AG04450 (cell line): ENCODE data around the gene PRPF18. TPM values are rescaled to one million over a fixed set of nuclear protein-coding genes. Genes with fewer than 3 reads are reported as not detected.

Experiments
- CTCF ChIA-PET: fragments of 300-600, 350-600 bp; formaldehyde crosslinking; extraction: SDS; loops from one replicate; lab custom pipeline; 2022; ENCODE audit warnings: antibody characterized with exemption, inconsistent platforms; lab: Charles Lee
- POLR2A ChIA-PET: fragments of 350-600 bp; formaldehyde crosslinking; extraction: SDS; loops from one replicate; lab custom pipeline; 2021; ENCODE audit warnings: antibody characterized with exemption, inconsistent platforms; lab: Yijun Ruan, JAX
- DNase-seq: peaks from one replicate; pipeline ENCODE4 v3.0.0-alpha.2; 2011; ENCODE audit warnings: low read depth, low spot score
- H3K27ac ChIP-seq: one replicate; pipeline ENCODE4 v1.5.1; 2012; ENCODE audit warnings: low read depth, low read length, control low read depth
- H3K27me3 ChIP-seq: one replicate; pipeline ENCODE4 v1.6.0; 2012; ENCODE audit warnings: low read length; ENCODE audit not compliant: control insufficient read depth, insufficient read depth
- H3K4me3 ChIP-seq: 2 replicates; pipeline ENCODE4 v1.5.1; 2011; ENCODE audit warnings: mild to moderate bottlenecking, low read depth, low read length, control low read depth
- H3K9me3 ChIP-seq: 2 replicates; pipeline ENCODE4 v1.5.1; 2012; ENCODE audit warnings: low read length; ENCODE audit not compliant: control insufficient read depth, insufficient read depth
- polyA plus RNA-seq: library from polyadenylated mRNA; depleted of rRNA; stranded (reverse); fragments of >200 nt; gene quantifications from 2 replicates; pipeline ENCODE4 v1.2.3, GENCODE V29; 2011
- TF ChIP-seq, protein P1 (sequence below): IDR thresholded peaks from 2 replicates; pipeline ENCODE4 v1.5.1; 2011; ENCODE audit warnings: low read depth, low read length, control low read depth, inconsistent platforms

The PRPF18 gene
- polyA plus RNA-seq, 1 experiment = 25.4 TPM

DNA sequence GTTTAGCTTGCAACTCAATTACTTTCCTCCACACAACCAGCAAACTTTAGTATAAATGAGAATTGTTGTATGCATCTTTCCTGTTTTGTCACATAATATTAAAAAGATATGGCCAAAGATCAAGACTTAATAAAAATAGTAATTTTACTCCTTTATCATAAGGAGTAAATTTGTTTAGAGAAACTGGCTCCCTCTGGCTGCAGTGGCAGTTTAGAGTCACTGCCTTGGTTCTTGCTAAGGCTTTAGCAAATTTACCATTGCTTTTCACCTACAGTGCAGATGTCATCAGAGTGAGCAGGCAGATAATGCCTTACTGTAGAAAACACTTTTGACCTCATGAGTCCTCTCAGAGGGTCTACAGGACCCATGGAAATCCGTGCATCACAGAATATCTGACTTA is 2.6 kb downstream of the PRPF18 start:
- no peak overlapping the region for H3K4me3 ChIP-seq
- H3K9me3 ChIP-seq = no peaks in the 10 kb centered on the region
- ChIA-PET CTCF (interaction anchor here (1.2 kb wide), 1 partner anchor 217 kb away, joined by 4 read pairs; no protein-coding TSS in a partner anchor), POLR2A (no interaction called here)
- no peak overlapping the region for H3K27ac ChIP-seq
- TF ChIP-seq, protein P1, sequence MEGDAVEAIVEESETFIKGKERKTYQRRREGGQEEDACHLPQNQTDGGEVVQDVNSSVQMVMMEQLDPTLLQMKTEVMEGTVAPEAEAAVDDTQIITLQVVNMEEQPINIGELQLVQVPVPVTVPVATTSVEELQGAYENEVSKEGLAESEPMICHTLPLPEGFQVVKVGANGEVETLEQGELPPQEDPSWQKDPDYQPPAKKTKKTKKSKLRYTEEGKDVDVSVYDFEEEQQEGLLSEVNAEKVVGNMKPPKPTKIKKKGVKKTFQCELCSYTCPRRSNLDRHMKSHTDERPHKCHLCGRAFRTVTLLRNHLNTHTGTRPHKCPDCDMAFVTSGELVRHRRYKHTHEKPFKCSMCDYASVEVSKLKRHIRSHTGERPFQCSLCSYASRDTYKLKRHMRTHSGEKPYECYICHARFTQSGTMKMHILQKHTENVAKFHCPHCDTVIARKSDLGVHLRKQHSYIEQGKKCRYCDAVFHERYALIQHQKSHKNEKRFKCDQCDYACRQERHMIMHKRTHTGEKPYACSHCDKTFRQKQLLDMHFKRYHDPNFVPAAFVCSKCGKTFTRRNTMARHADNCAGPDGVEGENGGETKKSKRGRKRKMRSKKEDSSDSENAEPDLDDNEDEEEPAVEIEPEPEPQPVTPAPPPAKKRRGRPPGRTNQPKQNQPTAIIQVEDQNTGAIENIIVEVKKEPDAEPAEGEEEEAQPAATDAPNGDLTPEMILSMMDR = 0 out of 2 replicates have a peak, but pooled peaks have one; percentile 12
- H3K27me3 ChIP-seq = no peaks in the 10 kb centered on the region
- no peak for DNase-seq

- TF ChIP-seq, protein P1 = no peak
- CTCF ChIA-PET = no interaction called here
- no peak for DNase-seq
- no peaks in the 10 kb centered on the region for H3K9me3 ChIP-seq
- H3K27ac ChIP-seq = no peak overlapping the region
- no peak overlapping the region for H3K4me3 ChIP-seq
- H3K27me3 ChIP-seq = no peaks in the 10 kb centered on the region
- POLR2A ChIA-PET = no interaction called here
Observed at GRCh38 chr10:13590886-13591285, 4.1 kb downstream of the PRPF18 start.

- ChIA-PET CTCF (no interaction called here), POLR2A (no interaction called here)
- Histone ChIP-seq H3K27ac (no peak overlapping the region), H3K4me3 (no peak overlapping the region), H3K9me3 (no peaks in the 10 kb centered on the region), H3K27me3 (no peaks in the 10 kb centered on the region)
- no peak for DNase-seq
- TF ChIP-seq, protein P1 = no peak
Observed at GRCh38 chr10:13592306-13592705, 5.5 kb downstream of the PRPF18 start.

GRCh38 chr10:13593535-13593934 is 6.8 kb downstream of the PRPF18 start:
- Histone ChIP-seq H3K9me3 (no peaks in the 10 kb centered on the region), H3K27me3 (no peaks in the 10 kb centered on the region), H3K27ac (no peak overlapping the region), H3K4me3 (no peak overlapping the region)
- POLR2A ChIA-PET = no interaction called here
- CTCF ChIA-PET = no interaction called here
- no peak for DNase-seq
- TF ChIP-seq, protein P1 = no peak

DNA sequence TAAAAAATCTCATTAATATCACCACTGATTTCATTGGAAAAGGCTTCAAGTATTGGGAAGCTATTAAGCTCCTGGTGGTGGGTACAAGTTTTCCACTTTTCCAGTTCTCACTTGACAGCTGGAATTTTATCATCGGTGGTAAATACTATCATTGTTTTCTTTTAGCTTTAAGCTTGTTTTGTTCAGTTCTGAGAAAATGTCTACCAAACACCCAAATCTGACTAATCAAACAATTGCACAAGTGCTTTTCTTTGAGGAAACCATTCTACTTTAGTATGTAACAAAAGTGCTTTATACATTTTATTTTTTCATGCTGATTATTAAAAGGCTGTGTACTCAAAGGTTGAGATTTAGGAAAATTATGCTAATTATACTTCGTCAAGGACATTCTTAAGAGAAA is 7.9 kb downstream of the PRPF18 start:
- TF ChIP-seq, protein P1 = no peak
- no peak for DNase-seq
- ChIA-PET CTCF (no interaction called here), POLR2A (no interaction called here)
- H3K4me3 ChIP-seq = no peak overlapping the region
- no peaks in the 10 kb centered on the region for H3K27me3 ChIP-seq
- H3K9me3 ChIP-seq = no peaks in the 10 kb centered on the region
- no peak overlapping the region for H3K27ac ChIP-seq
